ENCODE data around the gene ZNF277.

DNA sequence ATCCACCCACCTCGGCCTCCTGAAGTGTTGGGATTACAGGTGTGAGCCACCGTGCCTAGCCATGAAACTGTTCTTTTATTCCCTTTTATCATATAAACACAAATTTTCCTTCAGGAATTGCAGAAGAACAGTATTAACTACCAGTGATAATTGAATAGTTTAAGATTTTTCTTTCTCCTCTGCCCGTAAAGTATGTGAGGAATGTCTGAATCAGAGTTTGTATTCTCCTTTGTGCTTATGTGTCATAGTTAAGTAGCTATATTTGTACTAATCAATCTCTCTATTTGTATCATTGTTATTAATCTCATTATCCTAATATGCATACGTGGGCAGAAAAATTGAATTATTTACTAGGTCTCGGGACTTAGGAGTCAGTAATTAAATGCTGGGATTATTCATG is 83.6 kb downstream of the ZNF277 start:
- TF ChIP-seq, protein P1, sequence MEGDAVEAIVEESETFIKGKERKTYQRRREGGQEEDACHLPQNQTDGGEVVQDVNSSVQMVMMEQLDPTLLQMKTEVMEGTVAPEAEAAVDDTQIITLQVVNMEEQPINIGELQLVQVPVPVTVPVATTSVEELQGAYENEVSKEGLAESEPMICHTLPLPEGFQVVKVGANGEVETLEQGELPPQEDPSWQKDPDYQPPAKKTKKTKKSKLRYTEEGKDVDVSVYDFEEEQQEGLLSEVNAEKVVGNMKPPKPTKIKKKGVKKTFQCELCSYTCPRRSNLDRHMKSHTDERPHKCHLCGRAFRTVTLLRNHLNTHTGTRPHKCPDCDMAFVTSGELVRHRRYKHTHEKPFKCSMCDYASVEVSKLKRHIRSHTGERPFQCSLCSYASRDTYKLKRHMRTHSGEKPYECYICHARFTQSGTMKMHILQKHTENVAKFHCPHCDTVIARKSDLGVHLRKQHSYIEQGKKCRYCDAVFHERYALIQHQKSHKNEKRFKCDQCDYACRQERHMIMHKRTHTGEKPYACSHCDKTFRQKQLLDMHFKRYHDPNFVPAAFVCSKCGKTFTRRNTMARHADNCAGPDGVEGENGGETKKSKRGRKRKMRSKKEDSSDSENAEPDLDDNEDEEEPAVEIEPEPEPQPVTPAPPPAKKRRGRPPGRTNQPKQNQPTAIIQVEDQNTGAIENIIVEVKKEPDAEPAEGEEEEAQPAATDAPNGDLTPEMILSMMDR (IDR thresholded peaks at IDR 0.05) = no peak
- TF ChIP-seq EP300 (IDR thresholded peaks at IDR 0.05) = no peak

Data from esophagus muscularis mucosa (tissue), 3 donors.